ENCODE results near the gene RREB1. TPM values are rescaled to one million over a fixed set of nuclear protein-coding genes. Genes with fewer than 3 reads are reported as not detected.

The RREB1 gene
- total RNA-seq, 1 donor from 2014 or later, result 28.3 TPM

- Mint-ChIP-seq H3K27me3 (ENCODE audit: low read depth) (no peaks in the 10 kb centered on the region), H3K4me1 (no peaks in the 10 kb centered on the region), H3K27ac (ENCODE audit: unreplicated experiment) (no peak overlapping the region), H3K4me3 (no peak overlapping the region), H3K36me3 (ENCODE audit: low read depth) (peaks cover 17% of the 10 kb centered on the region), H3K9me3 (no peaks in the 10 kb centered on the region)
- TF ChIP-seq CTCF (conservative IDR thresholded peaks at IDR 0.05), result no peak
- DNase-seq (ENCODE audit: low read depth, low spot score), result no peak
These were observed 77.8 kb downstream of the RREB1 start for GRCh38 chr6:7185561-7185960.

GRCh38 chr6:7188492-7188891 is 80.7 kb downstream of the RREB1 start:
- no peak for TF ChIP-seq CTCF (conservative IDR thresholded peaks at IDR 0.05)
- H3K9me3 Mint-ChIP-seq, result no peaks in the 10 kb centered on the region
- H3K4me1 Mint-ChIP-seq, result no peaks in the 10 kb centered on the region
- no peaks in the 10 kb centered on the region for H3K27me3 Mint-ChIP-seq (ENCODE audit: low read depth)
- no peak for DNase-seq (ENCODE audit: low read depth, low spot score)
- H3K27ac Mint-ChIP-seq (ENCODE audit: unreplicated experiment), result no peak overlapping the region
- H3K36me3 Mint-ChIP-seq (ENCODE audit: low read depth), result peaks cover 13% of the 10 kb centered on the region
- no peak overlapping the region for H3K4me3 Mint-ChIP-seq

- no peaks in the 10 kb centered on the region for H3K9me3 Mint-ChIP-seq
These were observed 81.5 kb downstream of the RREB1 start for GRCh38 chr6:7189101-7189758.

GRCh38 chr6:7190791-7191190 is 83.0 kb downstream of the RREB1 start:
- no peaks in the 10 kb centered on the region for H3K27me3 Mint-ChIP-seq (ENCODE audit: low read depth)
- no peak overlapping the region for H3K4me3 Mint-ChIP-seq
- H3K4me1 Mint-ChIP-seq, result peaks cover 2% of the 10 kb centered on the region
- H3K27ac Mint-ChIP-seq (ENCODE audit: unreplicated experiment), result no peak overlapping the region
- H3K9me3 Mint-ChIP-seq, result no peaks in the 10 kb centered on the region
- TF ChIP-seq CTCF (conservative IDR thresholded peaks at IDR 0.05), result no peak
- DNase-seq (ENCODE audit: low read depth, low spot score), result no peak
- peaks cover 11% of the 10 kb centered on the region for H3K36me3 Mint-ChIP-seq (ENCODE audit: low read depth)

More at GRCh38 chr6:7189101-7189758, 81.5 kb downstream of the RREB1 start:
- Mint-ChIP-seq H3K36me3 (ENCODE audit: low read depth) (peaks cover 13% of the 10 kb centered on the region), H3K4me1 (no peaks in the 10 kb centered on the region), H3K4me3 (no peak overlapping the region), H3K27ac (ENCODE audit: unreplicated experiment) (no peak overlapping the region), H3K27me3 (ENCODE audit: low read depth) (no peaks in the 10 kb centered on the region)
- TF ChIP-seq CTCF (conservative IDR thresholded peaks at IDR 0.05), result no peak
- DNase-seq (ENCODE audit: low read depth, low spot score), result no peak

- H3K27me3 Mint-ChIP-seq (ENCODE audit: low read depth), result no peaks in the 10 kb centered on the region
- DNase-seq (ENCODE audit: low read depth, low spot score), result no peak
- peaks cover 4% of the 10 kb centered on the region for H3K4me1 Mint-ChIP-seq
- TF ChIP-seq CTCF (conservative IDR thresholded peaks at IDR 0.05), result no peak
- no peak overlapping the region for H3K4me3 Mint-ChIP-seq
- no peak overlapping the region for H3K27ac Mint-ChIP-seq (ENCODE audit: unreplicated experiment)
- H3K36me3 Mint-ChIP-seq (ENCODE audit: low read depth), result peaks cover 10% of the 10 kb centered on the region
- no peaks in the 10 kb centered on the region for H3K9me3 Mint-ChIP-seq
These were observed 85.4 kb downstream of the RREB1 start for GRCh38 chr6:7193122-7193521.

All from neural crest cell (in vitro differentiated cells).